GM18517 (cell line): Measurements from ENCODE around the gene LRP1B.
"Not testable (repeated sequence)": the region's sequence is repeated elsewhere in the genome, so short reads cannot be mapped to it uniquely, and the experiment has no call there.

Experiments used
- ATAC-seq: cut with Tn5 transposase; IDR thresholded peaks from one replicate; pipeline ENCODE4 v1.9.1; 2021; ENCODE audit warnings: mild to moderate bottlenecking, moderate library complexity; ENCODE audit not compliant: unreplicated experiment

LRP1B gene

DNA sequence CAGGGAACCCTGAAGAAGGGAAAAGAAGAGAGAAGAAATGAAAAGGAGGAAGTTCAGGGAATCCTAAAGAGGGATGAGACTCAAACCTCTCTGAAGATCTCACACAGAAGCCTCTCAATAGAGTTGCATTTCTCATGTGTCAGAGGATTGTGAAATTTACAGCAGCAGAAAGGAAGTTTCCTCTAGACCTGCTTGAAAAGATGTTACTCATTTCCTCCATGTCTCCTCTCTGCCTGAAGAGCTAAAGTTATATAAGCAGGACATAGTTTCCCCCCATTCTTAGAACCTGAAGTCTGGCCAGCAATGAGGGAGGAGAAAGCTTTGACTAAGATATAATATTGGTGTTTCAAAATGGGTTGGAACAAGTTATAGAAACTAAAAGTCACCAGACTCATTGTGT, 1155.6 kb downstream of the LRP1B start:
- ATAC-seq = no peak

DNA sequence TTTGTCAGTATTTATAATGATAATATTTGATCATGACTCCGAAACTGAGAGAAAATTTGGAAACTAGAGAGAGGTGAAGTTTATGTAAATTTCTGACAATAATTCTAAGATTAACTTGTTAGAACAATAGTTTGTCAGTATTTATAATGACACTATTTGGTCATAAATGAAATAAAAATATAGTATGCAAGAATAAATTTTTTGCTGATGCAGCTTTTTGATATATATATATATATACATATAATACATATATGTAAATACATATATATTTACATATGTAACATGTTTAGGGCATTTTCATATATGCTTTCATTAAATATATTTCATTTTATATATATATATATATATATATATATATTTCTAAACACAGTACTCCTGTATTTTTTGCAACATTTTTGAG, 1158.1 kb downstream of the LRP1B start:
- no peak for ATAC-seq

DNA sequence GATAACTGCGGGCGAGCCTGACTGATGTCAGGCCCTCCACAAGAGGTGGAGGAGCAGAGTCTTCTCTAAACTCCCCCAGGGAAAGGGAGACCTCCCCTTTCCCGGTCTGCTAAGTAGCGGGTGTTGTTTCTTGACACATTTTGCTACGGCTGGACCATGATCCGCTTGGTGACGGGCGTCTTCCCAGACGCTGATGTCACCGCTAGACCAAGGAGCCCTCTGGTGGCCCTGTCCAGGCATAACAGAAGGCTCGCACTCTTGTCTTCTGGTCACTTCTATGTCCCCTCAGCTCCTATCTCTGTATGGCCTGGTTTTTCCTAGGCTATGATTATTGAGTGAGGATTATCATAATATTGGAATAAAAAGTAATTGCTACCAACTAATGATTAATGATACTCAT, 1166.5 kb downstream of the LRP1B start:
- not testable (repeated sequence) for ATAC-seq

DNA sequence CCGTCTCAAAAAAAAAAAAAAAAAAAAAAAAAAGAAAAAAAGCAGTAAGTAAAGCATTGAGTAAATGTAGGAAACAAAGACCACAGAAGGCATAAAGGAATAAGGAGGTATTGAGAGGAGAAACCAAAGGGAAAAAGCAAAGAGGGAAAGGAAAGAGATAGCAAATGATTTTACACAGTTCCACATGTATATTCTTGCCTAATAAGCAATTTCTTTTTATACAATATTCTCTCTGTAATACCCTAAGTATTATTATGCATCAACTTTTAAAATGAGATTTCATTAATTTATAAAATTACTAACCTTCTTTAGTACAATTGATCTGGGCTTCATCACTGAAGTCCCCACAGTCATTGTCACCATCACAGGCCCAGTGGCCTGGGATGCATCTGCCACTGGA, 1180.9 kb downstream of the LRP1B start:
- no peak for ATAC-seq

DNA sequence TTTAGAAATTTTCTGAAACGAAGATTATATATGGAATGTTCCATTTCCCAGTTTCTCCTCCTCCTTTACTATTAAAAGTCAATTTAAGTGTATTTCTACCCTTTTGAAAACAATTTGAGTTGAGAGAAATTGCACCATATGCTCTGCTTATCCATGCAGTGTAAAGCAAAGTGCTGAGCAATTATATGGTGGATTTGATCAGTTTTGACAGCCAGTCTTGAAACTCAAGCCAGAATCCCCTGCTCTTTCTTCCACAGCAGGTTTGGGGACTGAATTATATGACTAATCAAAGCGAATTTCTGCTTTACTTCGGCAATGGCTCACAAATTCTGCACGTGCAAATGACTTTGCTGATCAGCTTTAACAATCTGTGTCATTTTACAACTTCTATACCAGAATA, 1183.6 kb downstream of the LRP1B start:
- no peak for ATAC-seq

DNA sequence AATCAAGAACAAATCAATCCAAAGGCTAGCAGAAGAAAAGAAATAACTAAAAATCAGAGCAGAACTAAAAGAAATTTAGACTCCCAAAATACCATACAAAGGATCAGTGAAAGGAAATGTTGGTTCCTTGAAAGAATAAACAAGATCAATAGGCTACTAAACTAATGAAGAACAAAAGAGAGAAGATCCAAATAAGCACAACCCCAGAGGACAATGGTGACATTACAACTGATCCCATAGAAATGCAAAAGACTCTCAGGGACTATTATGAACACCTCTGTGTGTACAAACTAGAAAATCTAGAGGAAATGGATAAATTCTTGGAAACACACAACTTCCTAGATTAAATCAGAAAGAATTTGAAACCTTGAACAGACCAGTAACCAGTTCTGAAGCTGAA, 1186.9 kb downstream of the LRP1B start:
- ATAC-seq = no peak

DNA sequence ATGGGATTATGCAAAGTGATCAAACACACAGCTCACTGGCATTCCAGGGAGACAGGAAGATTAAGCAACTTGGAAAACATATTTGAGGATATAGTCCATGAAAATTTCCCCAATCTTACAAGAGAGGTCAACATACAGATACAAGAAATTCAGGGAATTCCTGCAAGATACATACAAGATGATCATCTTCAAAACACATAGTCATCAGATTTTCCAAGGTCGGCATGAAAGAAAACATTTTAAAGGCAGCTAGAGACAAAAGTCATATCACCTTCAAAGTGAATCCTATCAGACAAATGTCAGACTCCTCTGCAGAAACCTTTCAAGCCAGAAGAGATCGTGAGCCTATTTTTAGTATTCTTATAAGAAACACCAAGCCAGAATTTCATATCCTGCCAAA, 1188.5 kb downstream of the LRP1B start:
- ATAC-seq = no peak

DNA sequence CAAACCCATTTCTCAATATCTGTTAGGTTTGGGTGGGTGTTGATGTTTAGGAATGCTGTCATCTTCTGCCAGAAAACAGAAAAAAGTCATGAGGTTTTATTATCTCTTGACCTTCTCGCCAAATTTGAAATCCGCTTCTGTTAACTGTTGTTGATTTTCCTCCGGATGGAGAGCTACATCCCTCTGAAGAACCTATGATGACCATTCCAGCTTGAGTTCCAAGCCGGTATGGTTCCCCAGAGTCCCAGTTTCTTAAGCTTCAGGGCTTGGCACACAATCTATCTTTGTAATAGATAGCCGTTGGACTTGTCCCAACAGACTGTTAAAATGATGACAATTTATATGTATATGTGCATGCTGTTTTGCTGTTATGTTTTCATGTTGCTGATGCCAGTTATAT, 1201.0 kb downstream of the LRP1B start:
- no peak for ATAC-seq

DNA sequence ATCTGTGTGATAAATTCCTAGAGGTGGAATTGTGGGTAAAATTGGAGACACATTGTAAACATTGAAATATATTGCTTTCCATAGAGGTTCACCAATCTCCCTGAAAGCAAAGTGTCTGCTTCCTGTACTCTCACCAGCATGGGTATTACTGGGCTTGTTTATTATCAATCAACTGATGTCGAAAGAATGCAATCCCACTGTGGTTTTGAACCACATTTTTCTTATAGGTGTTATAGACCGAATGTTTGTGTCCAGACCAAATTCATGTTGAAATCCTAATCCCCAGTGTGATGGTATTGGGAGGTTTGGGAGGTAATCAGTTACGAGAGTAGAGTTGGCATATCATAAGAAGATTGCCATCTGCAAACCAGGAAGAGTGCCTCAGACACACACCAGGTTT, 1212.4 kb downstream of the LRP1B start:
- no peak for ATAC-seq

DNA sequence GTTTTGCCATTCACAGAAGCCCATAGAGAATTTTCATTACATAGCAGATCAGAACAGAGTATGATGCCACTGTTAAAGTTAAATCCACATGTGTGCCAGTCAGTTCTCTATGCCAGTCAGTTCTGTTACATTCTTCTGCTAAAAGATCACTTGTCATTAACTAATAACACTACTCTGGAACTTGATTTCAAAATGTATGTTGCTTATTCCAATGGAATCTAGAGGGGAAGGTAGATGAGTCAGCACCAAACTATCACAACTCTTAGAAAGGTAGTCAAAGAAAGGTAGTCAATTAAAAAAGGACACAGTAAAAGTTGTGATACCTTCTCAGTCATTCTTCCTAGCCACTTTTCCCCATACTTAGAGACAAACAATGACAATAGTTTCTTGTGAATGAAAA, 1214.4 kb downstream of the LRP1B start:
- ATAC-seq = no peak

DNA sequence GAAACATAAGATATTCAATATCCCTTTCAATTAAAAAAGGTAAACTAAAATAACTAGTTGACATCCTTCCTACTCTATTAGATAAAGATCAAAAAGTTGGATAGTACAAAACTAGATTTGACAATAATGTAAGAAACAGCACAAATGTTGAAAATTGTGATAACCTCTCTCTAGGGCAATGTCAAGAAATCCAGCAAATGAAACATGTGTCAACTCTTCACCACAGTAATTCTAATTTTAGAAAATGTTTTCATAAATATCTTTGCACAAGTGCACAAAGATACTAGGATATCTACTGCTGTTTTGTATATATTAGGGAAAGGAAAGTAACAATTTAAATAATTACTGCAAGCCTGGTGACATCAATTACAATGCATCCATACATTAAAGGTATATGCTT, 1220.1 kb downstream of the LRP1B start:
- ATAC-seq = no peak

DNA sequence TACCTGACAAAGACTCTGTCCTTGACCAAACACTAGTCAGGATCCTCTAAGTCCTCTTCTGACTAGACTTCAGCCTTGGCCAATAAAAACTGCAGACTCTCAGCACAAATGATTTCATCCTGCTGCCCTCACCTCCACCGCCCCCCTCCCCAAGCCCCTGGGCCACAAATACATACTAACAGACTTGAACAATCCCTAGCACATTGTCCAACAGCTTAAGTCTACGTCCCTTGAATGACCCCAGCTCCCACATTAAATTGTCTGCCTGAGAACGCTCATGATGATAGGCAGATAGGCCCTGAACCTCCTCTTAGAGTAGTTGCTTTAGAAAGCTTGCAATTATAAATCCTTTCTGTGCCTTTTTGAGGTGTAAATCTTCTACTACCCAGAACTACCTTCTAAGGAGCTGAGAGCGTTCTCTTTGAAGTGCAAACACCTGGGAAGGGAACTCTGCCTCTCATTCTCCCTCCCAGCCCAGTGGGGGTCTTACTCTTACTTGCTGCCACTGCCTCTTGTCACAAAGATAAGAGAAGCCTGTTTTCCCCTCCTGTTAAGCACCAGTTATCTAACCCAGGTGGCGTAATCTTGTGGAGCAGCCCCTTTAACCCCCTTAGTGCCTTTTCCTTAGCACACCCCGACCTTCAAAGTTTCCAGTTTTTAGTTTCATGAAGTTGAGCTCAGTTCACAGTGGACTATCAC, 1225.6 kb downstream of the LRP1B start:
- ATAC-seq = no peak

DNA sequence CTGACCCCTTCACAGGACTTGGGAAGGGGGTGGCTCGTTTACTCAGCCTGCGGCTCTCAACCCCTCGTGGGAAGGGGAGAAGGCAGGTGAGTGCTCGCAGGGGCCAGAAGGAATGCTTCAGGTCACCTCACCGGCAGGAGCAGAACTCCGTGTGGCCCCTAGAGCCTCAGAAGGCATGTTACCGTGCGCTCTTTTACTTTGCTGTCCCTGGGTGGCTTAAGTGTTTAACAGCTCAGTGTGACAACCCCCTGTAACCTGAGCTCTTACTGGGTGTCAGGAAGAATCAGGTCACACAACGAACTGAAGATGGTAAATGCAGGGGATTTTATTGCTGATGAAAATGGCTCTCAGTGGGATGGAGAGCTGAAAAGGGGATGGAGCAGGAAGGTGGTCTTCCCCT, 1235.4 kb downstream of the LRP1B start:
- ATAC-seq = no peak

DNA sequence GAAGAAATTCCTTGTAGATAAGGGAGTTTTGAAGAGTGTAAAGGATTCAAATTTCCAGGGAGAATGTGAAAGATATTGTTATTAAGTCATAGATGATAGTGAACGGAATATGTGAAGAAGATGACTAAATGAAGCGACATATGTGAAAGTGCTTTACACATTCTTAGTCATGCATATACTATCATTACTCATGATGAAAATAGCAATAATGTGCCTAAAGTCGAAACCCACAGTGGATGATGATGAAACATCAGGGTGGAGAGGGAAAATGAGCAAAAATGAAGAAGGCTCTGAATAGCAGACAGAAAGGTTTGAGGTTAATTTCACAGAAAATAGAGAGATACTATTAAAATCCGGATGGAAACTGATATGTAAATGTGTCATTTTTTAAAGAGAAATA, 1237.1 kb downstream of the LRP1B start:
- no peak for ATAC-seq

DNA sequence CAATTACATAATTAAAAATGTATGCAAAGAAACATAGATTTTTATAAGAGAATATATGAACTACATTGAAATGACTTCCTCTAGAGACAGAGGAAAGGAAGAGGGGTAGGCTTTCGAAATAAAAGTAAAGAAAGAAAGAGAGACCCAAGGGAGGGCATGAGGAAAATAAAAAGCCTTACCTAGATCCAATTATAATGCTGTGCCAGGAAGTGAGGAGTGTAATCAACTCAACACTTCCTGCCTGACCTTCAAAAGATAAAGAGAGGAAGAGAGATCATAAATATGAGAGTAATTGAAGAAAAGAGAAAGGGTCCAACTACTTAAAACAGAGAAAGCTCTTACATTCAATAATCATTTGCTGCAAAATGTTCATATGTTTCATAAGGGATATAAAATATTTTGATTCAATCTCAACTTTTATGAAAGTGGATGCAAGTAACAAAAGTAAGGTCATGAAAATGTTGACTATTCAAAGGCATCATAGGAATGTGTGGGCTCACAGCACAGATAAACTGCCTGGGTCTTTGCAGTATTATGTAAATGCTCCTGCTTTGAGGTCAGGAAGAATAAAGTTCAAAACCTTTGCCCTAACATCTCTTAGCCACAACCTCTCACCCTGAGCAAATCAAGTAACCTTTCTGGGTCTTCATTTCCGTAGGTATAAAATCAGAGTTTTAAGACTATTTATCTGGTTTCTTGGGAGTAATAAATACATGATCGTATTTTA, 1237.7 kb downstream of the LRP1B start:
- no peak for ATAC-seq

DNA sequence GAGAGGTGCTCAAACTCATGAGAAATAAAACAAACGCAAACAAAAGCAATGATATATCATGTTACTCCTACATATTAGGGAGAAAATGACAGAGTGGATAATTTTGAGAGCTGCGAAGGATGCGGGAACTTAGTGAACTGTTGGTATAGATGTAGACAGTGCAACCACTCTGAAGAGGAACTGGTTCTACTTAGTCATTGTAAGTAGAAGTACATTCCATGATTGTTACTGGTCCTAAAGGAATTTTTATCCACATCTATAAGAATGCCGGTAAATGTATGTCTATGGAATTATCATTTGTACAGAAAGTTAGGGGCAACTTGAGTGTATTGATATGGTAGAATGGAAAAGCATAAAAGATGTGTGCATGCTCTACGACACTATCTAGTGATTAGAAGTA, 1238.4 kb downstream of the LRP1B start:
- ATAC-seq = no peak

DNA sequence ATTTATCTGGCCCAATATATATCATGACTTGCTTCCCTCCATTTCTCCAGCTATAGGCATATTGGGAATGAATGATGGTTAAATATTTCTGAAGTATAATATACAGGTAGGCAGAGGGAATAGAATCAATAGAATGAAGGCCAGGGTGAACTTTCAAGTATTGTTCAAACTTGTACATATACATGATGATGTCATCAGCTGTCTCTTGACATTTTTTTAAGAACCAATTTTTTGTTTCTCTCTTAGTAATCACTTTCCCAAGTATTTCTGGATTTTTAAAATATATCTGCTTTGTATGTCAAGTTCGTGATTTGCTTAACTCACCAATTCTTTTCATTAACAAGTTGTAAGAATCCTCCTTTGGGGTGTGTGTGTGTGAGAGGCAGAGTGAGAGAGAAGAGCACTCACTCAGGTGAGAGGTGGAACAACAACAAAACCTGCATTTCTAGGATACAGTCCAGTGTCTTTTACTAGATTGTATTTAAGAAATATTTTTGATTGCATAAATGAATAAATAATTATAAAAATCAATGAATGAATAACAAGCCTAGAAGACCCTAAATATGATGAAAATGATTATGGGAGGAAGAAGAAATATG, 1239.1 kb downstream of the LRP1B start:
- ATAC-seq = no peak

DNA sequence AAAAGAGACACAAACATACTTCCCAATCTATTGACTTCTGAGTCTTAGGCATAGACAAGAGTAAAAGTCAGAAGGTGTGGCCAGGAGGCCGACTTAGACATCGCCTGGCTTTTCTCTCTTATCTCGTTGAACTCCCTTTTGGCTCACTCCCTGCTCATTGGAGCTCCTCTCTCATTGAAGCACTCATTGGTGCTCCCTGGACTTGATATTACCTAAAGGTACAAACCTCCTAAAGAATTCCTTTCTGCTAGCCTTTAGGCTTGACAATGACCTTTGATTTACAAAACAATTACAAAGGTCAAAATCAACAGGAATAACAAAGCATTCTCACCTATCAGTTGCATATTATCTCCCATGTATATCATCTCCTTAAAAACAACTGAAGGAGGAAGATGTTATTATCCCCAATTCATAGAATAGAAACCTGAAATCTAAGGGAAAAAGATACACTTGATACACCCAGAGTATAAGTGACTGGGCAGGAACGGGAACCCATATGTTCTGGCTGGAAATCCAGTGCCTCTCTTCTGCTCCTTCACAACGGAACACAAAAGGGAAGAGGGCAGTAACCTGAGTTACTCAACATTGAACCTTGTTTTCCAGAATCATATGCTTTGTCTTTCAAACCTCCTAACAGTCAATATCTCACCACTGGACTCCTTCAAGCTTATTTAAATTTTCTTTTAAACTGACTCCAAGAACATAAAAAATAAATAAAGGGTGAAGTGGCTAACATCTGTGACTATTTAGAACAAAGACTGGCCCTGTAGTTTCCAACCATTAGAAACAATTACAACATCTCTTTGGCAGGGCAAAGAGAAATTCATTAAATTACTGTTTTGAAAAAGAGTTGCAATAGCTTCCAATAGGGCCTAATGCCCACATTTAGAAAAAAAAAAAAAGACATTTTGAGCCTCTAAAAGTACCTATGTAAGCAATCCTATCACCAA, 1247.9 kb downstream of the LRP1B start:
- ATAC-seq = no peak

DNA sequence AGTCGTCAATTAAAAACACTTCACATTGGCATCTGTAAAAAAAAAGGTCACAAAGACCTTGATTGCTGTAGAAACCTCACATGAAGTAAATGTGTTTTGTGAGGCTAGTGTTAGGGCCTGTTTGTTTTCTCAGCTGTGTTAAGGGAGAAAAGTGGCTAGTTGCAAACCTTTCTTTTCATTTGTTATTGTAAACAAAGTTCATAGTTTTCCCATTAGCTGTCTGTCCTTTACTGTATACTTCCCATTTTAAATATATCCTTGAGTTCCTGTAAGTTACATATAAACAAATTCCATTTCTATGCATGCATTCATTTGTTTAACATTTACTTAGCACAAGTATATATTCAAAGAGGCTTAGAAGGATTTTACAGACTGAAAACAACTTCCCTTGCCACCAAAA, 1250.2 kb downstream of the LRP1B start:
- ATAC-seq = no peak

DNA sequence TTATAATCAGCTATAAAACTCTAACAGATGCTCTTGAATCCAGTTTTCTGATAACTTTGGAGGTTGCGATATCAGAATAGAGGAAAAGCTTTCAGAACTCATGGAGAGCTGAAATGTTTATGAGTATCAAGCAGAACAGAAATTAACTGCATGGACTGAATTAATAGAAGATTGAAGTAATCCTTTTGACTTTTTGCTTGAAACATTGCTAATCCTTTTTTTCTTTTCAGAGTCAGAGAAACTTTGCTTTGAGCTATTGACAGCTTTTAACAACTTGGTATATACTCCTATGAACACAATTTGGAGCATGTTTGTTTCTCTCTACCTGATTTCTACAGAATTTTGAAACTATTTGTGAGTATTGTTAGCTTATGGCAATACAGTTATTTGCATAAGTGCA, 1254.8 kb downstream of the LRP1B start:
- ATAC-seq = no peak

DNA sequence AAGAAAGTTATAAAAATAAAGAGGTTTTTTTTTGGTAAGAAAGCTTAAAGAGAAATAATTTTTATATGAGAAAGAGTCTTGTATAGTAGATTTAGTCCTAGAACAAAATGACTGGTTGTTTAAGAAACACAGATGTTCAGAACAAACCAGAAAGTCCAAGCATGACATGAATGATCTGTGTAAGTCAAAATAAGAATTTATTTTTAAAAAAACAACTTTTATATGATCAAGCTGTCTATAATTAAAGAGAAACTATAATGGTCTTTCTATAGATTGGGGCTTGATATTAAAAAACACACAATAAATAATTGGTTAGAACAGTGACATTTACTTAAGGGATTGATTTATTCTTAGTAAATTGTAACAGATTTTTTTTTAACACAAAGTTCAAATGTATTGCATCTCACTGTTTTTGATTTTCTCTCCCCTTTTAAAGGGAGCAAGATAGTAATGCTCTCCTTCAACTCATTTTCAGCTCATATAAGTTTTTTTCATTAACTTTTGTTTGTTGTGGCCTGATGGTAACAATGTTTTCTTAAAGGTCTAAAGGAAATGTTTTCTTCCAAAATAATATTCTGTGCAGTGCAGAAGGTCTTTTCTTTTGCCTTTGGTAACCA, 1256.8 kb downstream of the LRP1B start:
- ATAC-seq = no peak
